ENCODE results near the gene UFD1. TPM values are rescaled to one million over a fixed set of nuclear protein-coding genes. Genes with fewer than 3 reads are reported as not detected.

The UFD1 gene
- total and polyA plus RNA-seq, 9 of the 15 experiments (the other 6 are each of a cell fraction or from before 2014, with no cell fraction given), result 238 to 645 (median 363) TPM

DNA sequence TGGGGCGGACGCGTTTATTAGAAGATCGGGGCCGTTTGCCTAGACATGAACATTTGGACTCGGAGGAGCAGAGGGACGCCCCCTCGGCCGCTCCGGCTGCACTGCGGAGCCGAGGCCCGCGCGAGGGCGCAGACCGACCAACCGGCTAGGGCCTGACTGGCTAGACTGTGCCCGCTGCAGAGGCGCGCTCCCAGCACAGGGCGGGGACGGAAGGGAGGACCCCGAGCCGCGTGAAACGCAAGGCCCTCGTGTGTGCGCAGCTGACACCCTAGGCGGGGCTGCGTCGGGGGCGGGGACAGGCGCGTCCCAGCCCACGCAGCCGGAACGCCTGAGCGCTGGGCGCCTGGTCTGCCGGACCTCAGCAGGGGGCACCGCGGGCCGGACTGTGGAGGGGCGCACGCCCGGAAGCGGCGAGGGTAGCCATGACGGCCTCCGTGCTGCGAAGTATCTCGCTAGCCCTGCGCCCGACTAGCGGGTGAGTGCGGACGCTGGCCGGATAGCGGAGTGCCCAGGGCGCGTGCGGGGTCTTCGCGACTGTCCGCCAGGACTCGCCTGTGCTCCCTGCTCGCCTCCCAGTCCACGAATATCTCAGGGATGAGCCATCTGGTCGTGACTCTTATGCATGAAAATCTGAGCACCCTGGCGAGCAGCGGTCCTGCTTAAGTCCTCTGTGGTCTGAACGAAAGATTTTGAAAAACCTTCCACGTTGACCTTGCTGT, 46.7 kb downstream of the UFD1 start, which contains the start of gene MRPL40 (continued):
- TF ChIP-seq BHLHE40 (IDR thresholded peaks at IDR 0.05; ENCODE audit: low read length) (peak; percentile 94), HMGN3 (IDR thresholded peaks at IDR 0.05; ENCODE audit: borderline replicate concordance, extremely low read depth, insufficient read length, low read depth, low read length) (no peak), MYBL2 (IDR thresholded peaks at IDR 0.05; ENCODE audit: low read depth) (no peak), MYBL2 (CRISPR knock-in tag; IDR thresholded peaks at IDR 0.05; ENCODE audit: borderline replicate concordance) (no peak), ERF (CRISPR knock-in tag; IDR thresholded peaks at IDR 0.05) (peak; percentile 98), PRMT5 (CRISPR knock-in tag; IDR thresholded peaks at IDR 0.05) (no peak), SLC30A9 (CRISPR knock-in tag; IDR thresholded peaks at IDR 0.05) (no peak), ZNF212 (CRISPR knock-in tag; IDR thresholded peaks at IDR 0.05) (peak; percentile 89; the same call in 1 of the 2 replicates), ZNF274 (IDR thresholded peaks at IDR 0.05; ENCODE audit: borderline replicate concordance, low read depth, low read length) (peak; percentile 68; the same call in 1 of the 2 replicates), SRSF1 (IDR thresholded peaks at IDR 0.05; ENCODE audit: low read depth, low read length) (no peak), ZNF707 (CRISPR knock-in tag; conservative IDR thresholded peaks at IDR 0.05) (peak; percentile 79; the same call in 1 of the 2 replicates), L3MBTL2 (IDR thresholded peaks at IDR 0.05) (no peak), DMBX1 (CRISPR knock-in tag; IDR thresholded peaks at IDR 0.05; ENCODE audit: borderline replicate concordance) (peak; percentile 92), ZNF143 (CRISPR knock-in tag; IDR thresholded peaks at IDR 0.05) (no peak)
- TF ChIP-seq, protein P1, sequence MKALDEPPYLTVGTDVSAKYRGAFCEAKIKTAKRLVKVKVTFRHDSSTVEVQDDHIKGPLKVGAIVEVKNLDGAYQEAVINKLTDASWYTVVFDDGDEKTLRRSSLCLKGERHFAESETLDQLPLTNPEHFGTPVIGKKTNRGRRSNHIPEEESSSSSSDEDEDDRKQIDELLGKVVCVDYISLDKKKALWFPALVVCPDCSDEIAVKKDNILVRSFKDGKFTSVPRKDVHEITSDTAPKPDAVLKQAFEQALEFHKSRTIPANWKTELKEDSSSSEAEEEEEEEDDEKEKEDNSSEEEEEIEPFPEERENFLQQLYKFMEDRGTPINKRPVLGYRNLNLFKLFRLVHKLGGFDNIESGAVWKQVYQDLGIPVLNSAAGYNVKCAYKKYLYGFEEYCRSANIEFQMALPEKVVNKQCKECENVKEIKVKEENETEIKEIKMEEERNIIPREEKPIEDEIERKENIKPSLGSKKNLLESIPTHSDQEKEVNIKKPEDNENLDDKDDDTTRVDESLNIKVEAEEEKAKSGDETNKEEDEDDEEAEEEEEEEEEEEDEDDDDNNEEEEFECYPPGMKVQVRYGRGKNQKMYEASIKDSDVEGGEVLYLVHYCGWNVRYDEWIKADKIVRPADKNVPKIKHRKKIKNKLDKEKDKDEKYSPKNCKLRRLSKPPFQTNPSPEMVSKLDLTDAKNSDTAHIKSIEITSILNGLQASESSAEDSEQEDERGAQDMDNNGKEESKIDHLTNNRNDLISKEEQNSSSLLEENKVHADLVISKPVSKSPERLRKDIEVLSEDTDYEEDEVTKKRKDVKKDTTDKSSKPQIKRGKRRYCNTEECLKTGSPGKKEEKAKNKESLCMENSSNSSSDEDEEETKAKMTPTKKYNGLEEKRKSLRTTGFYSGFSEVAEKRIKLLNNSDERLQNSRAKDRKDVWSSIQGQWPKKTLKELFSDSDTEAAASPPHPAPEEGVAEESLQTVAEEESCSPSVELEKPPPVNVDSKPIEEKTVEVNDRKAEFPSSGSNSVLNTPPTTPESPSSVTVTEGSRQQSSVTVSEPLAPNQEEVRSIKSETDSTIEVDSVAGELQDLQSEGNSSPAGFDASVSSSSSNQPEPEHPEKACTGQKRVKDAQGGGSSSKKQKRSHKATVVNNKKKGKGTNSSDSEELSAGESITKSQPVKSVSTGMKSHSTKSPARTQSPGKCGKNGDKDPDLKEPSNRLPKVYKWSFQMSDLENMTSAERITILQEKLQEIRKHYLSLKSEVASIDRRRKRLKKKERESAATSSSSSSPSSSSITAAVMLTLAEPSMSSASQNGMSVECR (CRISPR knock-in tag; IDR thresholded peaks at IDR 0.05), result no peak
- TF ChIP-seq, protein P2, sequence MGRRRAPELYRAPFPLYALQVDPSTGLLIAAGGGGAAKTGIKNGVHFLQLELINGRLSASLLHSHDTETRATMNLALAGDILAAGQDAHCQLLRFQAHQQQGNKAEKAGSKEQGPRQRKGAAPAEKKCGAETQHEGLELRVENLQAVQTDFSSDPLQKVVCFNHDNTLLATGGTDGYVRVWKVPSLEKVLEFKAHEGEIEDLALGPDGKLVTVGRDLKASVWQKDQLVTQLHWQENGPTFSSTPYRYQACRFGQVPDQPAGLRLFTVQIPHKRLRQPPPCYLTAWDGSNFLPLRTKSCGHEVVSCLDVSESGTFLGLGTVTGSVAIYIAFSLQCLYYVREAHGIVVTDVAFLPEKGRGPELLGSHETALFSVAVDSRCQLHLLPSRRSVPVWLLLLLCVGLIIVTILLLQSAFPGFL (CRISPR knock-in tag; IDR thresholded peaks at IDR 0.05), result no peak
- TF ChIP-seq, protein P3, sequence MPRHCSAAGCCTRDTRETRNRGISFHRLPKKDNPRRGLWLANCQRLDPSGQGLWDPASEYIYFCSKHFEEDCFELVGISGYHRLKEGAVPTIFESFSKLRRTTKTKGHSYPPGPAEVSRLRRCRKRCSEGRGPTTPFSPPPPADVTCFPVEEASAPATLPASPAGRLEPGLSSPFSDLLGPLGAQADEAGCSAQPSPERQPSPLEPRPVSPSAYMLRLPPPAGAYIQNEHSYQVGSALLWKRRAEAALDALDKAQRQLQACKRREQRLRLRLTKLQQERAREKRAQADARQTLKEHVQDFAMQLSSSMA (CRISPR knock-in tag; IDR thresholded peaks at IDR 0.05), result no peak
- TF ChIP-seq, protein P4, sequence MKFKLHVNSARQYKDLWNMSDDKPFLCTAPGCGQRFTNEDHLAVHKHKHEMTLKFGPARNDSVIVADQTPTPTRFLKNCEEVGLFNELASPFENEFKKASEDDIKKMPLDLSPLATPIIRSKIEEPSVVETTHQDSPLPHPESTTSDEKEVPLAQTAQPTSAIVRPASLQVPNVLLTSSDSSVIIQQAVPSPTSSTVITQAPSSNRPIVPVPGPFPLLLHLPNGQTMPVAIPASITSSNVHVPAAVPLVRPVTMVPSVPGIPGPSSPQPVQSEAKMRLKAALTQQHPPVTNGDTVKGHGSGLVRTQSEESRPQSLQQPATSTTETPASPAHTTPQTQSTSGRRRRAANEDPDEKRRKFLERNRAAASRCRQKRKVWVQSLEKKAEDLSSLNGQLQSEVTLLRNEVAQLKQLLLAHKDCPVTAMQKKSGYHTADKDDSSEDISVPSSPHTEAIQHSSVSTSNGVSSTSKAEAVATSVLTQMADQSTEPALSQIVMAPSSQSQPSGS (CRISPR knock-in tag; IDR thresholded peaks at IDR 0.05), result no peak
- TF ChIP-seq, protein P5, sequence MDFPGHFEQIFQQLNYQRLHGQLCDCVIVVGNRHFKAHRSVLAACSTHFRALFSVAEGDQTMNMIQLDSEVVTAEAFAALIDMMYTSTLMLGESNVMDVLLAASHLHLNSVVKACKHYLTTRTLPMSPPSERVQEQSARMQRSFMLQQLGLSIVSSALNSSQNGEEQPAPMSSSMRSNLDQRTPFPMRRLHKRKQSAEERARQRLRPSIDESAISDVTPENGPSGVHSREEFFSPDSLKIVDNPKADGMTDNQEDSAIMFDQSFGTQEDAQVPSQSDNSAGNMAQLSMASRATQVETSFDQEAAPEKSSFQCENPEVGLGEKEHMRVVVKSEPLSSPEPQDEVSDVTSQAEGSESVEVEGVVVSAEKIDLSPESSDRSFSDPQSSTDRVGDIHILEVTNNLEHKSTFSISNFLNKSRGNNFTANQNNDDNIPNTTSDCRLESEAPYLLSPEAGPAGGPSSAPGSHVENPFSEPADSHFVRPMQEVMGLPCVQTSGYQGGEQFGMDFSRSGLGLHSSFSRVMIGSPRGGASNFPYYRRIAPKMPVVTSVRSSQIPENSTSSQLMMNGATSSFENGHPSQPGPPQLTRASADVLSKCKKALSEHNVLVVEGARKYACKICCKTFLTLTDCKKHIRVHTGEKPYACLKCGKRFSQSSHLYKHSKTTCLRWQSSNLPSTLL (IDR thresholded peaks at IDR 0.05), result no peak
